Neural cell (in vitro differentiated cells): ENCODE measurements around the gene HMCN2.

Source experiments
- CTCF ChIP-seq: fragments of 450-650 bp; IDR thresholded peaks from 2 replicates; pipeline ENCODE4 v1.5.1; 2014; ENCODE audit warnings: antibody characterized with exemption, mild to moderate bottlenecking, moderate library complexity; ENCODE audit not compliant: poor library complexity, severe bottlenecking
- EP300 ChIP-seq: fragments of 450-650 bp; conservative IDR thresholded peaks from 2 replicates; pipeline ENCODE4 v1.6.1; 2014; ENCODE audit warnings: antibody characterized with exemption, mild to moderate bottlenecking, moderate library complexity; ENCODE audit not compliant: poor library complexity, severe bottlenecking
- EZH2 ChIP-seq: fragments of 200-600, 300-800 bp; shearing (Covaris generic), sonication (generic); IDR thresholded peaks from 2 replicates; pipeline ENCODE4 v1.6.1; 2014; ENCODE audit warnings: antibody characterized with exemption, low read length, borderline replicate concordance, mild to moderate bottlenecking; ENCODE audit not compliant: insufficient read depth, poor library complexity, severe bottlenecking
- MXI1 ChIP-seq: fragments of 450-650 bp; conservative IDR thresholded peaks from 2 replicates; pipeline ENCODE4 v1.6.1; 2014; ENCODE audit warnings: antibody characterized with exemption, mild to moderate bottlenecking; ENCODE audit not compliant: poor library complexity, severe bottlenecking
- RAD21 ChIP-seq: fragments of 450-650 bp; conservative IDR thresholded peaks from 2 replicates; pipeline ENCODE4 v1.6.1; 2014; ENCODE audit warnings: antibody characterized with exemption, mild to moderate bottlenecking, moderate library complexity

GRCh38 chr9:130363755-130364404, 98.3 kb downstream of the HMCN2 start:
- TF ChIP-seq CTCF (no peak), EZH2 (no peak), RAD21 (no peak), MXI1 (no peak), EP300 (no peak)
